Activated CD8-positive, alpha-beta memory T cell treated with anti-CD3 and anti-CD28 coated beads, Interleukin-2, amount 50 U/mL, for 48 hours (primary cell): ENCODE measurements around the gene SLC2A6.
"Not testable (repeated sequence)": the region's sequence is repeated elsewhere in the genome, so short reads cannot be mapped to it uniquely, and the experiment has no call there.

Experiments used
- DNase-seq: peaks from one replicate; pipeline ENCODE4 v3.0.0-alpha.2; 2020

Gene SLC2A6

DNA sequence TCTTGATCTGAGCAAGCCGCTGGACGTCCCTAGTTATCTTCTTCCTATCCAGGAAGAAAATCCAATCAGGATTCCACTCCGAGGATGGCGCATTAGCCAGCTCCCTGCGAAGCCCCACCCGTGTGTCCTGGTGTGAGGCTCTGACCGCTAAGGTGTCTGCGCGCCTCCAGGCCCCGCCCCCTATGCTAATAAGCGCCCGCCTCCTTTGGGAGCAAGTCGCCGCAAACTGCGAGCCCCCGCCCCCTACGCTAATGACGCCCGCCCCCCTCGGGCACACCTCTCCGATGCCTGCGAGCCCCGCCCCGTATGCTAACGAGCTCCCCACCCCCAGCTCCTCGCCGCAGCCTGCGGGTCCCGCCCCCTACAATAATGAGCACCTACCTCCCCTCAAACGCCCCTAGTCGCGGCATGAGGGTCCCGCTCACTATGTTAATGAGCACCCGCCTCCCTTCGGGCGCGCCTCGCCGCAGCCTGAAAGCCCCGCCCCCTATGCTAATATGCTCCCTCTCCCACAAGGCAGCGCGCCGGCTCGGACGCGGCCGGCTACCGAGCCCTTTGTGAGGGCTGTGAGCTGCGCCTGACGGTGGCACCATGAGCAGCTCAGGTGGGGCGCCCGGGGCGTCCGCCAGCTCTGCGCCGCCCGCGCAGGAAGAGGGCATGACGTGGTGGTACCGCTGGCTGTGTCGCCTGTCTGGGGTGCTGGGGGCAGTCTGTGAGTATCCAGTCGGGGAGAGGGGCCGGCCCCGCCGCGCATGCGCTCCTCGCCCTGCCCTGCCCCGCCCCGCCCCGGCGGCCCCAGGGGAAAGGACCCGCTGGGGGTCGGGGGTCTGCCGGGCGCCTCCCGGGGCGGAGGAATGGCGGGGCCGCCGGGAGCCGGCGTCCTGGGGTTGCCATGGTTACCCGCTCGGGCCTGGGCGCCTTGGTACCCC is 19.2 kb downstream of the SLC2A6 start, which contains the start of gene CACFD1:
TSS of gene CACFD1 (plus strand) at position 503 of the 929 bp plus-strand sequence. CDS start at position 592, 89 bp downstream.
- DNase-seq: peak; percentile 92

GRCh38 chr9:133458643-133459312 is 20.1 kb downstream of the SLC2A6 start:
- DNase-seq: no peak

DNA sequence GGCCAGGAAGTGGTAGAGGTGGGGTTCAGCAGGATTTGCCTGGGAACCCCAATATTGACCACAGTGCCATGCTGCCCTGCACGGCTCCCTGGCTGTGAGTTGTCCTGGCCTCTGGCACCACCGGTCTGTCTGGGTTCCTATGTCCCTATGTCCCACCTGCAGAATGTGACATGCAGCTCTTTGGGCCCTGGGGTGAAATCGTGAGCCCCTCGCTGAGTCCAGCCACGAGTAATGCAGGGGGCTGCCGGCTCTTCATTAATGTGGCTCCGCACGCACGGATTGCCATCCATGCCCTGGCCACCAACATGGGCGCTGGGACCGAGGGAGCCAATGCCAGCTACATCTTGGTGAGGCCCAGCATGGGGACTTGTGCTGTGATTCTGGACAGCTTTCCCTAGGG is 21.2 kb downstream of the SLC2A6 start:
- DNase-seq: no peak

GRCh38 chr9:133457233-133457632 is 21.7 kb downstream of the SLC2A6 start:
- no peak for DNase-seq

DNA sequence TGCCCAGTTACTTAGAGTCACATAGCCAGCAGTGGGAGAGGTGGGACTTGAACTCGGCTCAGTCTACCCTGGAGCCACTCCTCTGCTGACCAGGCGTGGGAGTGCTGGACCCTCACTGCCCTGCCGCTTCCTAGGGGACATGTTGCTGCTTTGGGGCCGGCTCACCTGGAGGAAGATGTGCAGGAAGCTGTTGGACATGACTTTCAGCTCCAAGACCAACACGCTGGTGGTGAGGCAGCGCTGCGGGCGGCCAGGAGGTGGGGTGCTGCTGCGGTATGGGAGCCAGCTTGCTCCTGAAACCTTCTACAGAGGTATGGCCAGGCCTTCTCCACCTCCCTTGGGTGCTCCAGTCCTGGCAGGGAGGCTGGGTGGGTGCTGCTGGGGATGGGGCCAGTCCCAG is 22.5 kb downstream of the SLC2A6 start:
- no peak for DNase-seq

- DNase-seq: no peak
These were observed 23.0 kb downstream of the SLC2A6 start for GRCh38 chr9:133455936-133456335.

DNA sequence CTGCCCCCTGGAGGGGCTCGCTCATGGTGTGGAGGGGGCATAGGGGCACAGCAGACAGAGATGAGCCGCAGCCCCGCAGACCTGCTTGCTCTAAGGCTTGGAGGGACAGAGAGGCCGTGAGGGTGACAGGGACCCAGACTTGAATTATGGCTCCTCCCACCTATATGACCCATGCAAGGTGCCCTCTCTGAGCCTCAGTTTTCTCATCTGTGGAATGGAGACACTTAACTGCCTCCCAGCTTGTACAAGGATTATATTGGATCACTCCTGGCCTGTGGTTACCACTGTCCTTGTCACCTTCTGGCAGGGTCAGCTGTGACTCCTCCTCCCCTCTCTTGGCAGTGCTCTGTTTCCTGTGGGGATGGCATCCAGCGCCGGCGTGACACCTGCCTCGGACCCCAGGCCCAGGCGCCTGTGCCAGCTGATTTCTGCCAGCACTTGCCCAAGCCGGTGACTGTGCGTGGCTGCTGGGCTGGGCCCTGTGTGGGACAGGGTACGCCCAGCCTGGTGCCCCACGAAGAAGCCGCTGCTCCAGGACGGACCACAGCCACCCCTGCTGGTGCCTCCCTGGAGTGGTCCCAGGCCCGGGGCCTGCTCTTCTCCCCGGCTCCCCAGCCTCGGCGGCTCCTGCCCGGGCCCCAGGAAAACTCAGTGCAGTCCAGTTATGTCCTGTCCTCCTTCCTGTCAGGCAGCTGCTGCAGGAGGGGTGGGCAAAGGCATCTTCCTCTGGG is 23.8 kb downstream of the SLC2A6 start:
- DNase-seq: no peak

DNA sequence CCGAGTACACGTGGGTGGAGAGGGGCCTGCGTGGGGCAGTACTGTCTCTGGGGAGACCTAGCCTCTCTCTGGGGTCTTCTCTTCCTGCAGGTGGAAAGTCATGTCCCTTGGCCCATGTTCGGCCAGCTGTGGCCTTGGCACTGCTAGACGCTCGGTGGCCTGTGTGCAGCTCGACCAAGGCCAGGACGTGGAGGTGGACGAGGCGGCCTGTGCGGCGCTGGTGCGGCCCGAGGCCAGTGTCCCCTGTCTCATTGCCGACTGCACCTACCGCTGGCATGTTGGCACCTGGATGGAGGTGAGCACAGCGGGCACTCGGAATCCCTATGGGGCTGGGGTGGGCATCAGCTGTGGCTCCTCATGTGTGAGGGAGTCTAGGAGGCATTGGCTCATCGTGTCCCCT is 24.6 kb downstream of the SLC2A6 start:
- DNase-seq: no peak

GRCh38 chr9:133453651-133454050 is 25.2 kb downstream of the SLC2A6 start:
- DNase-seq: no peak

DNA sequence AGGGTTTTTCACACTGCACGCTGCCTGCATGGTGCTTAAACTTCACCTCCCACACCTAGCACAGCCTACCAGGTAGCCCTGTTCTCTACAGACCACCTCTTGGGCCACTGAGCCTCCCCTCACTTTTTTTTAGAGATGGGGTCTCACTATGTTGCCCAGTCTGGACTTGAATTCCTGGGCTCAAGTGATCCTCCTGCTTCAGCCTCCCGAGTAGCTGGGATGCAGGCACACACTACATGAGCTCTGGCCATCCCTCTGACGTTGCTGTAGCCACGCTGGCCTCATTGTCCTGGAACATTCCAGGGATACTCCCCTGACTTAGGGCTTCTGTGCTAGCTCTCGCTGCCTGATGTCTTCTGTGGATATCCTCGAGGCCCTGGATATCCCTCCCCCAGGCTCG is 26.3 kb downstream of the SLC2A6 start:
- no peak for DNase-seq

- DNase-seq: not testable (repeated sequence)
These were observed 27.0 kb downstream of the SLC2A6 start for GRCh38 chr9:133451865-133452264.

GRCh38 chr9:133449760-133450159 is 29.1 kb downstream of the SLC2A6 start:
- DNase-seq: no peak

DNA sequence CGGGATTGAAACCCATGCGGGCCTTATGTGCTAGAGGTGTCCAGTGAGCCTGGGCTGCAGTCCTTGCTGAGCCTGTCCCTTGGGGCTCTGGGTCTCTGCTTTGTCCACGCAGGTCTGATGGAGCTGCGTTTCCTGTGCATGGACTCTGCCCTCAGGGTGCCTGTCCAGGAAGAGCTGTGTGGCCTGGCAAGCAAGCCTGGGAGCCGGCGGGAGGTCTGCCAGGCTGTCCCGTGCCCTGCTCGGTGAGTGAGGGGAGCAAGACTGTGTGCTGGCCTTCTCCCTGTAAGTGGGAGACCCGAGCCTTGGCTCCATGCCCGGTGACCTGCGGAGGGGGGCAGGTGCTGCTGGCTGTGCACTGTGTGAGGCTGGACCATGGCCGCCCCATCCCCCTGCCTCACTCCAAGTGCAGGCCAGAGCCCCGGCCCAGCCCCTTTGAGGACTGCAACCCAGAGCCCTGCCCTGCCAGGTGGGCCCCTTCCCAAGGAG is 30.4 kb downstream of the SLC2A6 start:
- no peak for DNase-seq

DNA sequence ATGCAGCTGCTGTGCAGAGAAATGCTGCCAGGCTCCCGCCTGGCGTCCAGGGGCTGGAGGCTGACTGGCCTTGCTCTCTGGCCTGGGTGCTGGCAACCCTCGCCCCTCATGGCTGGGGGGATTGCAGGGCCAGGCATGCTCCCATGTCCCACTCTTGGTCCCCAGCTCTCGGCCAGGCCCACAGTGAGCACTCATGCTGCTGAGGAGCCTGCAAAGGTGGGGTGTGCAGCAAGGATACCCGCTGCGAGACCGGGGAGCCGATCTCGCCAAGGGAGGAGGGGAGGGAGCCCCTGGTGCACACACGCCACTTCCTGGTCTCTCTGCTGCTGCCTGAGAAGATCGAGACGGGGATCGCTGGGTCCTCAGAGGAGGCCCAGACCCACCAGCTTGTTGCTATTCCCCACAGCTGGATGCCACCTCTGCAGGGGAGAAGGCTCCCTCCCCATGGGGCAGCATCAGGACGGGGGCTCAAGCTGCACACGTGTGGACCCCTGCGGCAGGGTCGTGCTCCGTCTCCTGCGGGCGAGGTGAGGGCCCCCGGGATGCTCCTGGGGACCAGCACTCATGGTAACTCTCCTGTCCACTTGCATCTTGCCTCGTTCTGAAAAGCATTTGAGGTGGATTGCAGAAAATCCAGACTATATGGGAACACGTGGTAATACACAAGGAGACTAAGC is 33.5 kb downstream of the SLC2A6 start:
- DNase-seq: no peak

DNA sequence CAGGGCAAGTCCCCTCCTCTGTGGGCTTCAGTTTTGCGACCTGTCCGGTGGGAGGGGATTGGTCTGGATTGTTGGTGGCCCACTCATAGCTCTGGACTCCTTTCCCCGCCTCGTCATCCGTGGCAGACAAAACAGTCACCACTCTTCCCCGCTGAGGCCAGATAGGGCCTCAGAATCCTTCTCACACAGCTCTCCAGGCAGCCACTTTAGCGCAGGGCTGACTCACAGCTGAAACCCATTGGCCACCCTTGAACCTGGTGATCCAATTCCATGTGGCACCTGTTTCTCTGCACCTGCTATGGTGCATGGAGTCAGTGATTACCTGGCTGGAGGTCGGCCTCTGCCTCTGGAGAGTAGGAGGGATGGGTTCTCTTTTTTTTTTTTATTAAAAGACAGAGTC is 34.9 kb downstream of the SLC2A6 start:
- no peak for DNase-seq

DNA sequence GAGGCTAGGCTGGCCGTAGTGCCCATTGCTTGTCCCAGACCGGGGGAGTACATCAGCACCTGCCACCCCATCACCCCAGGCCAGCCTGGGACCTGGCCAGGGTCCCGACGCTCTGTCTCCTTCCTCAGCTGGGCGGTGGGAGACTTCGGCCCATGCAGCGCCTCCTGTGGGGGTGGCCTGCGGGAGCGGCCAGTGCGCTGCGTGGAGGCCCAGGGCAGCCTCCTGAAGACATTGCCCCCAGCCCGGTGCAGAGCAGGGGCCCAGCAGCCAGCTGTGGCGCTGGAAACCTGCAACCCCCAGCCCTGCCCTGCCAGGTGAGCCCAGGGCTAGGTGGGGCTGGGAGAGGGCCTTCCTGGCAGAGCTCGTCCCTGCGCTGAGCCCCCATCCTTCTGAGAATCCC is 35.7 kb downstream of the SLC2A6 start:
- no peak for DNase-seq

DNA sequence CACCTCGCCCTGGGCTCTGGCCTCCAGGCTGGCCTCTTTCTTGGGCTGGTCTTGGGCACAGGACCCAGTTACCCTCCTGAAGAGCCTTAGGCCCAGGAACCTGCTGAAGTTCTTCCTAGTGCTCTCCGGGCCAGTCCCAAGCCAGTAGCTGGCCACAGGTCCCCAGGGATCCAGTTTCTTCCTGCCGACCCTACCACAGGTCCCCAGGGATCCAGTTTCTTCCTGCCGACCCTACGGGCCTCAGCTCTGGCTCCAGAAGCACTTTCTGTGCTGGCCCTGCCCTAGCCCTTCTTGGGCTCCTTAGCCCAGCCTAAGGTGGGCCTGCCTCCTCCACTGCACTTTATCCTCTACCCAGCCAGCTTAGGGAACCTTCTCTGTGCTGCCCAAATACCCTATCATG is 37.3 kb downstream of the SLC2A6 start:
- DNase-seq: no peak

- no peak for DNase-seq
These were observed 38.0 kb downstream of the SLC2A6 start for GRCh38 chr9:133440874-133441273.

- DNase-seq: no peak
These were observed 39.6 kb downstream of the SLC2A6 start for GRCh38 chr9:133439337-133439736.

GRCh38 chr9:133437753-133438531 is 41.0 kb downstream of the SLC2A6 start:
- no peak for DNase-seq

GRCh38 chr9:133436681-133437080 is 42.2 kb downstream of the SLC2A6 start:
- DNase-seq: no peak

- DNase-seq: no peak
These were observed 45.5 kb downstream of the SLC2A6 start for GRCh38 chr9:133433351-133433843.
